AG20443 (cell line): ENCODE measurements around the gene CYB5B.
A peak's percentile ranks its signal among the peaks of the same experiment; 100 is the strongest.

Source experiments
- DNase-seq: peaks from one replicate; pipeline ENCODE4 v3.0.0; 2012; ENCODE audit warnings: low spot score, mixed read lengths

Gene CYB5B

DNA sequence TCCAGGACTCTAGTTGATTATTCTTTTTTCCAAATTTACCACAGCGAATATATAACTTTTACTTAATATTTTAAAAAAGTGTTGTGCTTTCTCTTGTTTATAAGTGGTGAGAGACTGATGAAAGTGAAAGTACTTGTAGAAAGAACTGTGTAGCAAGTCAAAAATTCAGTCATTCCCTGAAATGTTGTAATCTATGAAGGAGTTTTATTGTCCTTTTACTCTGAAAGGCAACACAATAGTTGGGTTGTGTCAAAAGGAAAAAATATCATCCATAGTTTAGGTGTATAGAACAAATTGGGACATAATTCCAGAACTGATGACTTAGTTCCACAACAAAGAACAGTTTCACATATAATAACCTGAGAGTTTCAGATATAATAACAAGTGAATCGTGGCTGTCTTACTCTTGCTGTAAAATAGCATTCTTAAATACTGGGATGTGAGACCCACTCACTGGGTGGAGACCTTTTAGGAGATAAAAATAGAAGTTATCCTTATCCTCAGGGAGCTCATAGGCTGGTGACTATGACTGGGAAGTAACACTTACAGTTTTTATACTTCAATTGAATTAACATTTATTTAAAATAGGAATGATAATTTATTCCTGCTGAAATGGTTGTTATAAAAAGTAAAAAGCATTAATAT, 20.6 kb downstream of the CYB5B start:
- DNase-seq, result no peak

DNA sequence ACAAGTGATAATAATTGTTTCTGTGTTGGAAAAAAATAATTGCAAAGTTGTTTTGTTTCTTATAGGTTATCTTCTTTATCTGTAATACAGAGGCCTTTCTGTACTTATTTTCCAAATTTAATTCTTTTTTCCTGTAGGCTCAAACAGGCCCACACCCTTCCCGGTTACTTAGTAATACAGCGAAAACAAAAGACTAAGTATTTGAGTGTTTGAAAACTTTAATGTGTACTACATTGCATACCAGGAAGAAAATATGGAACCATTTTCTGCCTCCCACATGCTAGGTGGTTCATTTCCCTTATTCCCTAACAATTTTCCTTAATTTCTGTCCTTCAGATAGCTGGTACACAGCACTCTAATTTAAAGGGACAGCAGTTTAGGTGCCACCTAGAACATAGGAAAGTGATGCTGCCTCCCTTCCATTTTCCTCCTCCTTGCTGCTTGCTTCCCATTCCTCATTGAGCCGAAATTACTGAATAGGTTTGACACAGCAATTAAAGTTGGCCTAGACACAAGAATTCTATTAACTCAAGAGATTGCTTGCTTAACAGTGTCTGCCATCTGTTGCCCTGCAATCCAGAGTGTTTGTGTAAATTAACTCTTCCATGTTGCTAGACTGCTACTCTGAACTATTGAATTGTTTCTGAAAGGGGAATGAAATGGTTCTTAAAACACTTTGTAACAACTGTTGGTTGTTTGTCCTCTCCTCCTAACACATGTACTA, 24.2 kb downstream of the CYB5B start:
- DNase-seq, result peak; percentile 72

DNA sequence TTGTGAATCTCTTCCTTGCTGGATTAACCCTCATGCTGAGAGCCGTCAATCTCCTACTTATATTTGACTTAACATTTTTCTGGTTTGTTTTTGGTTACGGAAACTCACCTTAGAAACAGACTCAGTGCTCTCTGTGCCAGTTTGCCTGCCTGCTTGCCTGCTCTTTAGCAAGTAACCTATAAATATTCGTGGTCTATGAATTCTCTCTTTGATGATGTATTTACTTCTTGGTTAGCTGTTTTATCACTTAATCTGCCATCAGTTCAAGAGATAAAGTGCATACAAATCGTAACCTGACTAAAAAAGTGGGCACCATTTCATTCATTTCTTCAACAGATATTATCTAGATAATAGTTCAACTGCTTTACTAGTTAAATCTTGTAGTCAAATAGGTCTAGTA, 26.7 kb downstream of the CYB5B start:
- DNase-seq, result no peak

DNA sequence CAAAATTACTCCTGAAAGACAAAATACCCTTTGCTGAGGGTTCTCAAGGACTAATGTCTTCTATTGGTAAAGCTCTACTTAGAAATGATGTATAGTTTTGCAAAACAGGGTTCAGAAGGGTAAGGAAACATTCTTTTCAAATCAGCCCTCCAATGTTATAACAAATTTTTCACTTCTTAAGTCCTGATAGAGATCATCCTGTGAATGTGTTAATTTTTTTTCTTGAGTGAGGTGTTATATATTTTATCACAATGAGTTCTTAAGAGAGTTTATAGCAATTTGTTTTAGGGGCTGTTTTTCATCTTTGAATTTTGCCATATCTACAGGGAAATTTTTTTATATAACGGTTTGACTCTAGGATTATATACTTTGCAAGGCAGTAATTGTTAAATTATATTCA, 29.5 kb downstream of the CYB5B start:
- DNase-seq, result no peak

DNA sequence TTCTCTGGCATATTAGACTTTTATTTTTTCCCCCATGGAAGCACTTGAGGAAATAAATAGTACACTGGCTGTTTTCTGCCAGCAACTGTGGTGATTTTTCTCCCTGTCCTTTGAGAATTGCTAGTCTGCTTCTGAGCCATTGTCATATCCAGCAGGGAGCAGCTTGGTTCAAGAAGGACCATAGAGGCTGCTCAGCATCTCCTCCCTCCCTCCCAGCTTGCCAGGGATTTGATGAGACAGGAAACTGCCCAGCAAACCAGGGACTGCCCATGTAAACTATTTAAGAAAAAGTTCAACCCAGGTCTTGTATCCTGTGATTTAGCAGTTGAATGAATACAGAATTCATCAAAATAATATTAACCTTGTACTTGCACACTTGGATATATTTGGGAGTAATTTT, 39.5 kb downstream of the CYB5B start:
- DNase-seq, result no peak

DNA sequence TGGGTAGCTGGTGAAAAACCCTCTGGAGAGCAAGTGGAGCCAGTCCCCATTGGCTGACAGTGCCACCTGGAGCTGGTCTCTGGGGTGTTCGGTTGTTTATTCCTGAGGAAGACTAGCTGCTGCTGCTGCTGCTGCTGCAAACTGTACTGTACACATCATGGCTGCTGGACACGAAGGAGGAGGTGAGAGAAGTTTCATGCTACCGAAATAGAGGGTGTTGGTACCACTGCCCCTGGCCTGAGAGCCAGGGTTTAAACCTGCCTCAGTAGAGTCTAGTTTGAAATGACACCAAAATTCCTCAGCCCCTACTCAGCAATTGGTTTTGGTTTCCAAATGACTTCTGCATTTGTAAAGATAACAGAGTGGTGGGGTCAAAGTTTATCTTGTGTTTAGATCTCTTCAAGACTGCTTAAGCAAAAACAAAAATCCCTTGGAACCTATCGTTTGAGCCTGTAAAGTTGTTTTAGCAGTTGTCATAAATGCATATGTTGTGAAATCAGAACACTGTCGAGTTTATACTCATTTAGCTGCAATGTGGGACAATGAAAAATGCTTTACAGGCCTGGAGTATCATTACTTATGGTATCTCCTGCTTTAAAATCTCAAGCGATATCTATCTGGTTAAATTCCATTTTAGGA, 40.8 kb downstream of the CYB5B start:
- DNase-seq, result no peak

DNA sequence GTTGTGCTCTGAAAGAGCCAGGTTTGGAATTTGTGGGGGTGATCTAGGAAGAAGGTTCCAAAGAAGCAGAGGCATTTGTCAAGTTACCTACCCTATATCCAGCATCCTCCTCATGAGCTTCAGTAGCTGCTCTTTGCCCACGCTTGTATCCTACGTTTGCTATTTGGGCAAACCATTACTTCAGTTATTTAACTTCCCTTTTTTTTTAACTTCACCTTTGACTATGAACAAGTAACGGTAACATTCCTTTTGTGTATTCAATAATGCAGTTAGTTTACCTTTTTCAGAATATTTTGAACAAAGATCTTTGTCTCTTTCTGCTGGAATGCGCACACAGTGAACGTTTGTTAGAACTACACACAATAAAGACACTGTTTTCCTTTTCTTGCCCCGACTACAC, 41.5 kb downstream of the CYB5B start:
- no peak for DNase-seq

DNA sequence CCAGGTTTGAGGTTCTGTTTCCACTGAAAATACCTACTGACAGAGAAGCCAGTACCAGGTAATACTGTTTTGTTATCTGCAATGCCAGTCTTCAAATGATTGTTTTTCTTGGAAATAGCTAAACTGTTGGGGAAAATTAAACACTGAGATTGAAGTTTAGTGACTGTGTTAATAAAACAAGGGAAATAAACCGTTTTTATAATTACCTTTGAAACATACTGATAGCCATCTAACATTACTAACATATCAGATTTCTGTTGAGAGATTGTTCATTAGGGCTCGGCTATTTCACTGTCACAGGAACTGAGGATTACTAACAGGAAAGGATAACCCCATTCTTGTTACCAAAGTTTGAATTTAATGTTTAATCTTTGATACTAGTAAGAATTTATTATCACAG, 42.1 kb downstream of the CYB5B start:
- DNase-seq, result no peak

DNA sequence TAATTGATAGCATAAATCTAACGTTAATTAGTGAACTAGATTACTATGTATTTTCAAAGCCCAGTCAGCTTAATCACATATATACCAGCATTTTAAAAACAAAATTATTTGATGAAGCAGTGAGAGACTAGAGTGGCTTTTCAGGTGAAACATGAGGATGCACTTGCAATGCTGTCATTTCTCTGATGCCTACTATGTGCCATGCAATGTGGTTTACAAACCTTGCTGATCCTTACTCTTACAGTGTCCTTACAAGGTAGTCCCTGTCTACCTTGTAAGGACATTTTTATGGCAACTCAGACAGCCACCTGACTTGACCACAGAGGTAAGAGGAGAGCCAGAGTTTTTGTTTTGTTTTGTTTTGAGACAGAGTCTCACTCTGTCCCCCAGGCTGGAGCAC, 42.7 kb downstream of the CYB5B start:
- no peak for DNase-seq

DNA sequence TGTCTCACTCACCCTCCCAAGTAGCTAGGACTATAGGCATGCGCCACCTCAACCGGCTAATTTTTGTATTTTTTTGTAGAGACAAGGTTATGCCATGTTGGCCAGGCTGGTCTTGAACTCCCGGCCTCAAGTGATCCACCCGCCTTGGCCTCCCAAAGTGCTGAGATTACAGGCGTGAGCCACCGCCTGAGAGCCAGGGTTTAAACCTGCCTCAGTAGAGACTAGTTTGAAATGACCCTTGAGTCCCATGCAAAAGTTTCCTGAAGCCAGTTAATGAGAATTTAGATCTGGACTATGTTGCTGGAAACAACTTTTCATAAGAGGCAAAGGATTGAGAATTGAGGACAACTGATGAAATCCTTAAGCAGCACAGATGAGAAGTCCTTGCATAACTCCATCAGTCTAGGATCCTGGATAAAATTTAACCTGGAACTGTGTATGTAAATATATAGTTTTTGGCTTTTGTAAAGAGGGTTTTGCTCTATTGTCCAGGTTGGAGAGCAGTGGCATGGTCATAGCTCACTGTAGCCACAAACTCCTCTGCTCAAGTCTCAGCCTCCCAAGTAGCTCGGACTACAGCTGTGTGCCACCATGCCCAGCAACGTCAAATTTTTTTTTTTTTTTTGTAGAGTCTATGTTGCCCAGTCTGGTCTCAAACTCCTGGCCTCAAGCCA, 43.2 kb downstream of the CYB5B start:
- no peak for DNase-seq

DNA sequence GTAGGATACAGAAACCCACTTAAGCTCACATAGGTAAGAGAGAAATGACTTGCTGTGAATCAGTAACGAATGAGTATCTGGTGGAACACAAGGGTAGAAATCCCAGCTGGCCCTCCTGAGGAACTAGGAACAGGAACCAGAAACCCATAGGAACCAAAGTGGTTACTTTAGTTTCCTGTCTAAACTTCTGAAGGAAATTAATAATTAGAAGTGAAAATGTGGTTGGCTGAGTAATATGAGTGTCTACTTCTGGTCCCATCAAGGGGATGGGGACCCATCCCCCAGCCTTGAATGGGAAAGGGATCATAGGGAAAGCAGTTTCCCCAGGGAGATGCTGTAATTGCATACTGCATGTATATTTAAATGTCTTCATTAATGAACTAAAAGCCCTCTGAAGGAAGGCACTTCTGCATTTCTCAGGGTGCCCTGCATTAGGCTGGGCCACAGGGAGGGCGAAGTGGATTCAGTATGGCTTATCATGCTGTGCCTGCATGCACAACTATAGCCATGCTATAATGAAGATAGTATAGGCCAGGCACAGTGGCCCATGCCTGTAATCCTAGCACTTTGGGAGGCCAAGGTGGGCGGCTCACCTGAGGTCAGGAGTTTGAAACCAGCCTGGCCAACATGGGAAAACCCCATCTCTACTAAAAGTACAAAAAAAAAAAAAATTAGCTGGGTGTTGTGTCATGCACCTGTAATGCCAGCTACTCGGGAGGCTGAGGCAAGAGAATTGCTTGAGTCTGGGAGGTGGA, 45.6 kb downstream of the CYB5B start:
- DNase-seq, result no peak

DNA sequence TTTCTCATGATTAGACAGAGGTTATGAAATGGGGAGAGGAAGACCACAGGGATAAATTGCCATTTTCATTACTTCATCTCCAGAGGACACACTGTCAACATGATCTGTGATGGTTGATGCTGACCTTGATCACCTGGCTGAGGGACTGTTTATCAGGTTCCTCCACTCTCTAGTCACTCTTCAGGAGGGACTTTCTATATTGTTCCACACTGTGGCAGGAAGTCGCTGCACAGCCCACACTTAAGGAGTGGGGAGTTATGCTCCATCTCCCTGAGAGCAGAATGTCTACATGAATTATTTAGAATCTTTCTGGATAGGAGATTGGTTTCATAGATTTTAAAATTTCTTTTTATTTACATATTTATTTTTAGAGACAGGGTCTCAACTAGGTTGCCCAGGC, 46.7 kb downstream of the CYB5B start:
- no peak for DNase-seq

DNA sequence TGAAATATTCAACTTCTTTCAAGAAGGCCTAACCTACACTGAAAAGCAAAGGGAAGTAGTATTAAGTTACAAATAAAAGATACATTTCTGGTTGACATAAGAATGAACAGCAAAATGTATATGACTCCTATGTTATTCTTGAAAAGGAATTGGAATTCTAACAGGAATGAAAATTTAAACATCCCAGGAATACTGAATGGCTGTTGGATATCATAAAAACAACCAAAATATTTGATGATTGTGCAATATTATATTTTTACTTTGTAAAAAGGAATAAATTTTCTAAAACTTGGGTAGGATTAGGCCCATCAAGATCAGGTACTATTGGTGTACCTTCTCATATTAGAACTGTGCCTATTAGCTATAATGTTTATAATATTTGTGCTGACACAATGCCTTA, 50.0 kb downstream of the CYB5B start:
- DNase-seq, result no peak

DNA sequence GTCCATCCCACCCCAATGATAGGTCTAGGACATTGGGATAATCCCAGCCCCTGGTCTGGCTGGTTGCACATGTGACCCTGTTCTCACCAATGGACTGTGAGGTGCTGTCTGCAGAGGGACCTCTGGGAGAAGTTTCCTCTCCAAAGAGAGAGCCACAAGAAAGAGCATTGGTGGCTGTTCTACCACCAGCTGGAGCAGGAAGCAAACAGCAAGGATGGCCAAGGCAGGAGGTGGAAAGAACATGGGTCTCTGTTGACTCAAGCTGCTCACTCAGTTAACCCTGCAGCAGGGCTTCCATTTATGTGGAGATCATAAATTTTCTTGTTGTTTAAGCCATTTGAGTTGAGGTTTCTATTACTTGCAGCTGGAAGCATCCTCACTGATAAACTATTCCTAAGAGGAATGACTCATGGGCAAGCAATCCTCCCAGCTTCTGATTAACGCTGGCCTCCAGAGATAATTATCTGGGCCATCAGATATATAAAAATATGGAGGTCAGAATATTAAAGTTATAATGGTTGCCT, 52.6 kb downstream of the CYB5B start:
- DNase-seq, result peak; percentile 64

DNA sequence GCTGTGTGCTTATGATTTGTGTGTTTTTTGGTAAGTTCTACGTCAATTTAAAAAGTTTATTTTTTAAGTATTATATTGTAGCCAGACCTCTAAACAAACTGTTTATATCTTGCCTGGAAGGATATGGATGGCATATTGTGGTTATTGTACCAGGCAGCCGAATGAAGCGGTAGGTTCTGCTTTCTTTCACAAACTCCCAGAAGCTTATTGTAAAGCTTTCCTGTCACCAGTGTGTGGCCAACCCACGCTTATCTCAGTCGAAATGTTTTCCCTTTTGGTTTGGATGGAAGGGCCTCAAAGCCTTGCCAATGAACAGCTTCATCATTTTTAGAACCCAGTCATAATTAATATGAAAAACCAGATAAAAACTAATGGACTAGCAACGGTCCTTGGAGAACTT, 53.1 kb downstream of the CYB5B start:
- DNase-seq, result no peak

DNA sequence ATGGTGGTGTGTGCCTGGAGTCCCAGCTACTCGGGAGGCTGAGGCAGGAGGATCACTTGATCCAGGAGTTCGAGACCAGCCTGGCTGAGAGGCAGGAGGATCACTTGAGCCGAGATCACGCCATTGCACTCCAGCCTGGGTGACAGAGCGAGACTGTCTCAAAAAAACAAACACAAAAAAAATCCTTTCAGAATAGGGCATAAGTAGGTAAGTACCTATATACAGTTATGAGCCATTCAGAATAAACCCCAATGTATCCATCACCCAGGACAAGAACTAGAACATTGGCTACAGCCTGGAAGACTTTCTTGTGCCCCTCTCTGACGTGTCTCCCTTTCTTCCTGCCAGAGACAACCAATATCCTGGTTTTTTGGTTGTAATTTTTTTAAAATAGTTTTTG, 54.3 kb downstream of the CYB5B start:
- no peak for DNase-seq

DNA sequence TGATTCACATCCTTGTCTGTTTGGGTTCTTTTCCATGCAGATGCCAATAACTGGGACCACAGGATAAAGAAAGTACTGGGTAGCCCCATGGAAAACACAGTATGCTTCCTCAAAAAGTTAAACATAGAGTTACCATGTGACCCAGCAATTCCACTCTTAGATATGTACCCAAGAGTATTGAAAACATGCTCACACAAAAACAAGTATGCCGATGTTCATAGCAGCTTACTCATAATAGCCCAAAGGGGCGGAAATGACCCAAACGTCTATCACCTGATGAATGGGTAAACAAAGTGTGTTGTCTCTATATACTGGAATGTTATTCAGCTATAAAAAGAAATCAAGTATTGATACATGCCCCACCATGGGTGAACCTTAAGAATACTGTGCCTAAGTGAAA, 55.4 kb downstream of the CYB5B start:
- no peak for DNase-seq

DNA sequence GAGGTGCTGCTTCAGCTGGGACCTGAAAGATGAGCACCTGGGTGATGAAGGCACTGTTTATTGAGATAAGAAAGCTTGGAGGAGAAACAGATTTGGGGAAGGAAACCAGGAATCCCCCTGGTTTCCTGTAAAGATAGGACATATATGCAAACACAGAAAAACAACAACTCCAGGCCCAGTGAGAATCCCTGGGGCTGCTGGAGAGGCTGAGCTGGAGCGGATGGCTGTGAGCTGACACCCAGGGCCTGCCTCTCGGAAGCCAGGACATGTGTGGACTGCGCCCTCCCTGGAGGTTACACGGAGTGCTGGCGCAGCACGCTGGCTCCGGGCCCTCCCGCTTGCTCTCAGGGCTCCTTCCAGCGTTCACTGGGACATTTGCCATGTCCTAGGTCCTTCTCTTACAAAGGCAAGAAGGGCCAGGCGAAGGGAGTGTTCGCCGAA, 57.5 kb downstream of the CYB5B start:
- DNase-seq, result peak; percentile 77

DNA sequence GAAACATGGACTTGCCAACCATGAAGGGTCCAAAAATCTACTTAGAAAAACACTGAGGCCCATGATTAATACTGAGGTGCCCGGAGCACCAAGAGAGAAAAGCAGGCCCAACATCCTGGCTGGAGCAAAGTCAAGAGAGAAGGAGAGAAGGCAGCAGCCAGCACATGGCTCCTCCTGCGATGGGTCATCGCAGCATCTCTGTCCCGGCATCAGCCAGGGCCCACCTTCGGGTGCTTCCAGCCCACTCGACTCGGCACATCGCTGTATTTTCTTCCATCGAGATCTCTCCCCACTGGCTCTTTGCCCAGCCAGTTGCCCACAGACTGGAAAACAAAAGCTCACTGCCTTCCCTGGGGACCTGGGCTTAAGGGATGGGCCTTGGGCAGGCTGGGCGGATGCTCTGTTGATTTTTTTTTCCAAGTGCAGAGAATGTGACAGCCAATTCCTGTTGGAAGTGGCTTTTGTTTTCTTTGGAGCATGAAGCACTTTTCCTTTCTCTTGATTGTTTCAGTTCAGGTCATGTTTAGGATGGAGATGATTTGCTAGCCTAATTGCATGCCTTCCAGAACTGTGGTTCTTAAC, 58.1 kb downstream of the CYB5B start:
- peak; percentile 73 for DNase-seq

DNA sequence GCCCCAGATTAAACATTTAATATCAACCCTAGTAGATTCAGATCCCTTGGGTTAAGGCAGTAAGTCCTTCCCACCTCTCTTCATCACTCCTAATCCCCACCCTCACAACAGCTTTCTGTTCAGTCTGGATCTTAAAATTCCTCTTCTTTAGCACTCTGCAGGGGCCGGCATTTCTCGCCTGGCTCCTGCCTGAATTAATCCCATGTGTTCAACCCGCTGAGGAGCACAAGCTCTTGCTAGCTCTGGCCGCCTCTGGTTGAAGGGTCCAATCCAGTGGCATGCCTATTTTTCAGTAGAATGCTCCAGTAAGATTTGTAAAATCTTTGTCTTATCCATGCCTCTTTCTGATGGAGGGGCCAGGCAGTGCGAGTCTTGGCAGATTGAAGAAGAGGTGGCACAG, 59.2 kb downstream of the CYB5B start:
- peak; percentile 32 for DNase-seq

DNA sequence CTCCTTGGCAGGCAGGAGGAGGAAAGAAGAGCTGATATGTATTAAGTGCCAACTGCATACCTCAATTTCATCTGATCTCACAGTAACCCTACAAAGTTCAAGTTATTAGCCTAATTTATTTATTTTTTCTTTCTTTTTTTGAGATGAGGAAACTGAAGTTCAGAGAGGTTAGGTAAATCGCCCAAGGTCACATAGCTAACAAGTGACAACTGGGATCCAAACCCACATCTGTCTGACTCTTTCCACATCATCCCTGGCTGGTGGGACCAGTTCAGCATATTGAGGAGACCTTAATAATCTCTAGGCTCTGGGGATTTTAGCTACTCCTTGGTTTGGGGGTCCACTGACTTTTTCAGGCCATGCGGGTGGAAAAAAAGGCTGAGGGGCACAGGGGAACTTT, 60.9 kb downstream of the CYB5B start:
- DNase-seq, result no peak

DNA sequence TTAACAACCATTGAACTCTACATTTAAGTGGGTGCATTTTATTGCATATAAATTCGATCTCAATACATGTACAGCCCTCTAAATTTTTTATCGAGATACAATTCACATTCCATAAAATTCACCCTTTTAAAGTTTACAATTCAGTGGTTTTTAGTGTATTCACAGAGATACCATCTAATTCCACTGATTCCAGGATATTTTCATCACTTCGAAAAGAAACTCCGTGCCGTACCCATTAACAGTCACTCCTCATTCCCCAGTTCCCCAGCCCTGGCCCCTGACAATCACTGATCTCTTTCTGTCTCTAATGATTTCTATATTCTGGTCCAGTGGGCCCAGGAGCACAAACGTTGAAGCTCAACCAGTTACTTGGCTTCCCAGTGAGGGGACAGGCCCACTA, 61.4 kb downstream of the CYB5B start:
- no peak for DNase-seq
